ENCODE results near the gene KCNMA1. TPM values are rescaled to one million over a fixed set of nuclear protein-coding genes. Genes with fewer than 3 reads are reported as not detected.

Gene KCNMA1
- total RNA-seq, 1 experiment from 2014 or later = 20.7 TPM

DNA sequence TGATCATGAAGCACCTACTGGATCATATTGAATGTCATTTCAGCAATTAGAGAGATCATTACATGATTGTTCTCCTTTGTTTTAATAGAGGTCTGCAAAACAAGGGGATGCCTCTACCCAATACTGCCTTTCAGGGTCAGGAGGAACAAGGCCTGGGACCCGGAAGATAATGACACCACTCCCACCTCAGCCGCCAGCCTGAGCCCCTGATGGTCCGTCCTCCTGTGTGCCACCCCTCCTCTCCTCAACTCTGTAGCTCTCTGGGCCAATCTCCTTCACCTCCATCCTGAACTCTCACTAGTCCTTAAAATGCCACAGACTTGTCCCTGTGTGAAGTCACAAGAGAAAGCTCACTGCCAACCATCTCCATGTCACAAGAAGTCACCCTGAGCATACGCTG, 38.0 kb downstream of the KCNMA1 start:
- no peaks in the 10 kb centered on the region for H3K27me3 ChIP-seq (replicated peaks; ENCODE audit: control insufficient read depth, insufficient read depth, low read length)
- CTCF ChIA-PET = no interaction called here
- no peaks in the 10 kb centered on the region for H3K36me3 ChIP-seq (ENCODE audit: control insufficient read depth, insufficient read depth, low read length)
- POLR2A ChIA-PET = no interaction called here
- intact Hi-C loops (cut with micrococcal nuclease; ENCODE audit: unreplicated experiment) = no loop called here
- no peak for DNase-seq
- H3K9me3 Mint-ChIP-seq (ENCODE audit: unreplicated experiment) = no peaks in the 10 kb centered on the region
- no peaks in the 10 kb centered on the region for H3K4me1 Mint-ChIP-seq (ENCODE audit: low read depth, unreplicated experiment)
- H3K4me1 ChIP-seq = peaks cover under 1% of the 10 kb centered on the region
- no peaks in the 10 kb centered on the region for H3K27me3 Mint-ChIP-seq (ENCODE audit: insufficient read depth, unreplicated experiment)
- no peak overlapping the region for H3K4me3 Mint-ChIP-seq (ENCODE audit: unreplicated experiment)
- no peak overlapping the region for H3K27ac Mint-ChIP-seq (ENCODE audit: unreplicated experiment)
- H3K4me3 ChIP-seq (ENCODE audit: low read depth, low read length) = no peak overlapping the region
- no TSS peak for BruUV-seq (replicated peaks)
- TF ChIP-seq, protein P1, sequence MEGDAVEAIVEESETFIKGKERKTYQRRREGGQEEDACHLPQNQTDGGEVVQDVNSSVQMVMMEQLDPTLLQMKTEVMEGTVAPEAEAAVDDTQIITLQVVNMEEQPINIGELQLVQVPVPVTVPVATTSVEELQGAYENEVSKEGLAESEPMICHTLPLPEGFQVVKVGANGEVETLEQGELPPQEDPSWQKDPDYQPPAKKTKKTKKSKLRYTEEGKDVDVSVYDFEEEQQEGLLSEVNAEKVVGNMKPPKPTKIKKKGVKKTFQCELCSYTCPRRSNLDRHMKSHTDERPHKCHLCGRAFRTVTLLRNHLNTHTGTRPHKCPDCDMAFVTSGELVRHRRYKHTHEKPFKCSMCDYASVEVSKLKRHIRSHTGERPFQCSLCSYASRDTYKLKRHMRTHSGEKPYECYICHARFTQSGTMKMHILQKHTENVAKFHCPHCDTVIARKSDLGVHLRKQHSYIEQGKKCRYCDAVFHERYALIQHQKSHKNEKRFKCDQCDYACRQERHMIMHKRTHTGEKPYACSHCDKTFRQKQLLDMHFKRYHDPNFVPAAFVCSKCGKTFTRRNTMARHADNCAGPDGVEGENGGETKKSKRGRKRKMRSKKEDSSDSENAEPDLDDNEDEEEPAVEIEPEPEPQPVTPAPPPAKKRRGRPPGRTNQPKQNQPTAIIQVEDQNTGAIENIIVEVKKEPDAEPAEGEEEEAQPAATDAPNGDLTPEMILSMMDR (IDR thresholded peaks at IDR 0.05; ENCODE audit: insufficient read depth in 1 of 2, low read depth in 1 of 2, low read length in 1 of 2, severe bottlenecking in 1 of 2, unreplicated experiment in 1 of 2) = no peak
- H3K36me3 Mint-ChIP-seq (ENCODE audit: insufficient read depth, unreplicated experiment) = no peaks in the 10 kb centered on the region
- H3K9me3 ChIP-seq = no peaks in the 10 kb centered on the region

DNA sequence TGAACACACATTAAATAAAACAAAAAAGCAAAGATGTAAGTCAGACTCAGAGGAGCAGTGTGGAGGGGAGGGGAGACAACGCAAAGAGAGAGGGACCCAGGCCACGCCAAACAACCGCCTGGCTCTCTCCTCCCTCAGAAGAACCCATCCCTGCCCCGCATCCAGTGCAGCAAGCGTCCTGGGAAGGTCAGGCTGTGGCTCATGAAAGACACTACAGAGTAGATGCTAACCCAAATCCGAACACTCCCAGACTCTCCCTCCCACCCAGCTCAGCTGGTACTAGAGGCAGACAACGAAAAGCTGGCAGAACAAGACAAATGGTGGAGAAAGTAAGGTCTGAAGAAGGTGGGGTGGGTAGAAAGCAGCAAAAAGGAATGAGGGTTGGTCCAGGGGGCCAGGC, 39.0 kb downstream of the KCNMA1 start:
- BruUV-seq (replicated peaks) = no TSS peak
- H3K4me3 Mint-ChIP-seq (ENCODE audit: unreplicated experiment) = no peak overlapping the region

DNA sequence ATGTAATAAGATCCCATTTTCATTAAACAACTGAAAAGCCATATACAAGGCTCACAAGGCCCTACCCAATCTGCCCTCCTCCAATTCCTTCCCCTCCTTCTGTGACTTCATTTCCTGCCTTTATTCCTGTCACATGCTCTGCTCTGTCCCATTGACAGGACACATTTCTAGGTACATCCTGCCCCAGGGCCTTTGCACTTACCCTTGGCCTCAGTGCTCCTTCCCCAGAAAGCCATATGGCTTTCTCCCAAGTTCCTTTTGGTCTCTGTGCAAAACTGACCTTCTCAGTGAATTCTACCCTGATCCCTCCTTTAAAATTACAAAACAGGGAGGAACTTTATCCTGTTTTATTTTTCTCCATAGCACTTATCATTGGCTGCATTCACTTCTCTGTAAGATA, 40.0 kb downstream of the KCNMA1 start:
- no peaks in the 10 kb centered on the region for H3K4me1 Mint-ChIP-seq (ENCODE audit: low read depth, unreplicated experiment)
- H3K4me3 Mint-ChIP-seq (ENCODE audit: unreplicated experiment) = no peak overlapping the region
- H3K27me3 Mint-ChIP-seq (ENCODE audit: insufficient read depth, unreplicated experiment) = no peaks in the 10 kb centered on the region
- no peaks in the 10 kb centered on the region for H3K4me1 ChIP-seq
- H3K4me3 ChIP-seq (ENCODE audit: low read depth, low read length) = no peak overlapping the region
- DNase-seq = no peak
- ChIA-PET CTCF (no interaction called here), POLR2A (no interaction called here)
- H3K9me3 ChIP-seq = no peaks in the 10 kb centered on the region
- no peaks in the 10 kb centered on the region for H3K36me3 ChIP-seq (ENCODE audit: control insufficient read depth, insufficient read depth, low read length)
- TF ChIP-seq, protein P1 (IDR thresholded peaks at IDR 0.05; ENCODE audit: insufficient read depth in 1 of 2, low read depth in 1 of 2, low read length in 1 of 2, severe bottlenecking in 1 of 2, unreplicated experiment in 1 of 2) = no peak
- intact Hi-C loops (cut with micrococcal nuclease; ENCODE audit: unreplicated experiment) = no loop called here
- H3K27me3 ChIP-seq (replicated peaks; ENCODE audit: control insufficient read depth, insufficient read depth, low read length) = no peaks in the 10 kb centered on the region
- peak overlapping the region; percentile 29 for H3K27ac Mint-ChIP-seq (ENCODE audit: unreplicated experiment)
- no TSS peak for BruUV-seq (replicated peaks)
- no peaks in the 10 kb centered on the region for H3K9me3 Mint-ChIP-seq (ENCODE audit: unreplicated experiment)
- no peaks in the 10 kb centered on the region for H3K36me3 Mint-ChIP-seq (ENCODE audit: insufficient read depth, unreplicated experiment)

More for the DNA sequence above, 39.0 kb downstream of the KCNMA1 start:
- no peaks in the 10 kb centered on the region for H3K4me1 Mint-ChIP-seq (ENCODE audit: low read depth, unreplicated experiment)
- H3K27ac Mint-ChIP-seq (ENCODE audit: unreplicated experiment) = no peak overlapping the region
- H3K9me3 Mint-ChIP-seq (ENCODE audit: unreplicated experiment) = no peaks in the 10 kb centered on the region
- TF ChIP-seq, protein P1 (IDR thresholded peaks at IDR 0.05; ENCODE audit: insufficient read depth in 1 of 2, low read depth in 1 of 2, low read length in 1 of 2, severe bottlenecking in 1 of 2, unreplicated experiment in 1 of 2) = no peak
- Histone ChIP-seq H3K4me1 (no peaks in the 10 kb centered on the region), H3K27me3 (replicated peaks; ENCODE audit: control insufficient read depth, insufficient read depth, low read length) (no peaks in the 10 kb centered on the region), H3K4me3 (ENCODE audit: low read depth, low read length) (no peak overlapping the region), H3K36me3 (ENCODE audit: control insufficient read depth, insufficient read depth, low read length) (no peaks in the 10 kb centered on the region), H3K9me3 (no peaks in the 10 kb centered on the region)
- intact Hi-C loops (cut with micrococcal nuclease; ENCODE audit: unreplicated experiment) = no loop called here
- H3K27me3 Mint-ChIP-seq (ENCODE audit: insufficient read depth, unreplicated experiment) = no peaks in the 10 kb centered on the region
- POLR2A ChIA-PET = no interaction called here
- CTCF ChIA-PET = no interaction called here
- no peaks in the 10 kb centered on the region for H3K36me3 Mint-ChIP-seq (ENCODE audit: insufficient read depth, unreplicated experiment)
- no peak for DNase-seq
